Gastrocnemius medialis (tissue), 4 donors: ENCODE results near the gene FAM83C. TPM values are rescaled to one million over a fixed set of nuclear protein-coding genes. Genes with fewer than 3 reads are reported as not detected.
"Not testable (repeated sequence)": the region's sequence is repeated elsewhere in the genome, so short reads cannot be mapped to it uniquely, and the experiment has no call there.

Experiments
- ATAC-seq, 2 donors: fragments of 150-250 bp; one replicate each; pipeline ENCODE4 v1.9.1; 2016
- DNase-seq, 2 donors: peaks; one replicate each; pipeline ENCODE4 v3.0.0-alpha.2; 2019
- H3K27ac ChIP-seq, 4 donors: fragments of 200-600 bp; sonication (generic); 1 replicate in 1 of 4; 2 replicates in 3 of 4; pipeline ENCODE4 v1.5.1; 2016 to 2018; ENCODE audit warnings: mild to moderate bottlenecking in 2 of 4, moderate library complexity in 1 of 4
- H3K27me3 ChIP-seq, 3 donors: fragments of 200-600 bp; sonication (generic) in 2 of 3; 1 replicate in 1 of 3; 2 replicates in 2 of 3; pipeline versions ENCODE4 v1.5.1 to v1.6.0; 2016 to 2019; ENCODE audit warnings: mild to moderate bottlenecking in 1 of 3, moderate library complexity in 1 of 3
- H3K36me3 ChIP-seq, 2 donors: fragments of 200-600 bp; sonication (generic) in 1 of 2; one replicate each; pipeline ENCODE4 v1.5.1; 2017 to 2018
- H3K4me1 ChIP-seq, 2 donors: fragments of 200-600 bp; sonication (generic) in 1 of 2; one replicate each; pipeline ENCODE4 v1.5.1; 2016 to 2017; ENCODE audit warnings: mild to moderate bottlenecking in 2 of 2
- H3K4me3 ChIP-seq, 4 donors: fragments of 200-600 bp; sonication (generic) in 3 of 4; 1 replicate in 1 of 4; 2 replicates in 3 of 4; pipeline ENCODE4 v1.5.1; 2016 to 2019; ENCODE audit warnings: mild to moderate bottlenecking in 2 of 4
- H3K9me3 ChIP-seq, 3 donors: fragments of 200-600 bp; sonication (generic) in 2 of 3; 1 replicate in 1 of 3; 2 replicates in 2 of 3; pipeline ENCODE4 v1.5.1; 2016 to 2019
- POLR2A ChIP-seq, 2 donors: fragments of 450-650 bp; IDR thresholded peaks; one replicate each; pipeline ENCODE4 v1.6.1; 2017; ENCODE audit warnings: antibody characterized with exemption in 2 of 2, mild to moderate bottlenecking in 2 of 2, moderate library complexity in 2 of 2
- in situ Hi-C, 4 donors: fragments of 200-750 bp; cut with MboI; loops; one replicate each; pipeline versions ENCODE4 v1.15.0 to v1.8.0; 2017; ENCODE audit warnings: low sequenced_read_pairs in 4 of 4
- intact Hi-C: fragments of 100-400 bp; cut with DNase I; formaldehyde crosslinking; loops from one replicate; pipeline ENCODE4 v1.15.1; 2023; ENCODE audit warnings: low total_unique reads
- total RNA-seq, 4 donors: library from RNA; depleted of rRNA; stranded (reverse); fragments of >200 nt; gene quantifications; one replicate each; pipeline versions ENCODE4 v1.1.0 to v1.2.3, GENCODE V29; 2016
- TF ChIP-seq, protein P1 (sequence below), 5 experiments: fragments of 450-650 bp in 3 of 5; fragments of 200-600 bp in 2 of 5; sonication (generic) in 2 of 5; IDR thresholded peaks in 4 of 5; conservative IDR thresholded peaks in 1 of 5; 1 replicate in 4 of 5; 2 replicates in 1 of 5; pipeline ENCODE4 v1.5.1; 2016 to 2019; ENCODE audit warnings: antibody characterized with exemption in 5 of 5, mild to moderate bottlenecking in 3 of 5, moderate library complexity in 3 of 5

The FAM83C gene
- total RNA-seq, 4 donors from 2014 or later, result not detected

DNA sequence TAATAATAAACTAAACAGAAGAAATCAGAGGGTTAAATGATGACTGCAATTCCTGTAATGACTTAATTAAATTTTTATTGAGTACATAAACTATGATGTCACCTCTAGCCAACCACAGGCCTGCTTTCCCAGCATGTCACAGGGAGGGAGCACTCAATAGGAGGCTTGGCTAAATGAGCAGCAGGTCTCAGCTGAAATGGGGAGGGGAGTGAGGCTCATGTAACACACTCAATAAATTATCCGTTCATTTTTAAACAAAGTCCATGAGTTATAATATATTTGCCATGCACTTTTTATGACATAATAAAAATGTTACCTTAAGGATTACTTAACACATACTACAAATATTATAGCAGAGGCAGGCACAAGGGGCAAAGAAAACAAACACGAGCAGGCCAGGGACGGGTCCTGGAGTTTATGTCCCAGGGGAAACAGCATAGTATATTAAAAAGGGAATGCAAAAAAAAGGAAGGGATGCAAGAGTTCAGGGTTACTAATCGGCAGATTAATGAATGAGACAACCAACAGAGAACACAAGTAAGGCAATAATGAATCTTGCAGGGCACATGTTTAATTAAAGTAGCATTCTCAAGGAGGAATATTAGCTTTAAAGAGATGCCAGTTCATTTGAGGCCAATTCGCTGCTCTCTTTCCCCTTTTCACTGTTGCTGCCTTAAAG, 27.1 kb upstream of the FAM83C start:
- in situ Hi-C loops, result no loop called here
- intact Hi-C loops, result no loop called here
- ATAC-seq (no peak), DNase-seq (no peak)
- Histone ChIP-seq H3K36me3 (no peaks in the 10 kb centered on the region), H3K9me3 (no peaks in the 10 kb centered on the region), H3K27me3 (no peaks in the 10 kb centered on the region), H3K4me3 (no peak overlapping the region), H3K27ac (peak overlapping the region in 3 of 4 donors; percentile 69 to 72 (median 72)), H3K4me1 (peaks cover 11 to 28% of the 10 kb centered on the region in 2 donors)
- TF ChIP-seq POLR2A (IDR thresholded peaks at IDR 0.05), result no peak
- TF ChIP-seq, protein P1, sequence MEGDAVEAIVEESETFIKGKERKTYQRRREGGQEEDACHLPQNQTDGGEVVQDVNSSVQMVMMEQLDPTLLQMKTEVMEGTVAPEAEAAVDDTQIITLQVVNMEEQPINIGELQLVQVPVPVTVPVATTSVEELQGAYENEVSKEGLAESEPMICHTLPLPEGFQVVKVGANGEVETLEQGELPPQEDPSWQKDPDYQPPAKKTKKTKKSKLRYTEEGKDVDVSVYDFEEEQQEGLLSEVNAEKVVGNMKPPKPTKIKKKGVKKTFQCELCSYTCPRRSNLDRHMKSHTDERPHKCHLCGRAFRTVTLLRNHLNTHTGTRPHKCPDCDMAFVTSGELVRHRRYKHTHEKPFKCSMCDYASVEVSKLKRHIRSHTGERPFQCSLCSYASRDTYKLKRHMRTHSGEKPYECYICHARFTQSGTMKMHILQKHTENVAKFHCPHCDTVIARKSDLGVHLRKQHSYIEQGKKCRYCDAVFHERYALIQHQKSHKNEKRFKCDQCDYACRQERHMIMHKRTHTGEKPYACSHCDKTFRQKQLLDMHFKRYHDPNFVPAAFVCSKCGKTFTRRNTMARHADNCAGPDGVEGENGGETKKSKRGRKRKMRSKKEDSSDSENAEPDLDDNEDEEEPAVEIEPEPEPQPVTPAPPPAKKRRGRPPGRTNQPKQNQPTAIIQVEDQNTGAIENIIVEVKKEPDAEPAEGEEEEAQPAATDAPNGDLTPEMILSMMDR (IDR thresholded peaks at IDR 0.05 in 4 of 5, conservative IDR thresholded peaks at IDR 0.05 in 1 of 5), result no peak

GRCh38 chr20:35318502-35319157, 26.4 kb upstream of the FAM83C start:
- H3K9me3 ChIP-seq, result no peaks in the 10 kb centered on the region
- ATAC-seq (peak; percentile 90 to 96), DNase-seq (peak; percentile 58 to 80)
- H3K27ac ChIP-seq, result peak overlapping the region; percentile 58 to 72 (median 70)
- peaks cover 11 to 24% of the 10 kb centered on the region in 2 donors for H3K4me1 ChIP-seq
- H3K27me3 ChIP-seq, result no peaks in the 10 kb centered on the region
- no peaks in the 10 kb centered on the region for H3K36me3 ChIP-seq
- intact Hi-C loops, result no loop called here
- in situ Hi-C loops, result no loop called here
- H3K4me3 ChIP-seq, result no peak overlapping the region
- TF ChIP-seq POLR2A (IDR thresholded peaks at IDR 0.05), result peak in 1 of 2 donors; percentile 8
- TF ChIP-seq, protein P1 (IDR thresholded peaks at IDR 0.05 in 4 of 5, conservative IDR thresholded peaks at IDR 0.05 in 1 of 5), result no peak

DNA sequence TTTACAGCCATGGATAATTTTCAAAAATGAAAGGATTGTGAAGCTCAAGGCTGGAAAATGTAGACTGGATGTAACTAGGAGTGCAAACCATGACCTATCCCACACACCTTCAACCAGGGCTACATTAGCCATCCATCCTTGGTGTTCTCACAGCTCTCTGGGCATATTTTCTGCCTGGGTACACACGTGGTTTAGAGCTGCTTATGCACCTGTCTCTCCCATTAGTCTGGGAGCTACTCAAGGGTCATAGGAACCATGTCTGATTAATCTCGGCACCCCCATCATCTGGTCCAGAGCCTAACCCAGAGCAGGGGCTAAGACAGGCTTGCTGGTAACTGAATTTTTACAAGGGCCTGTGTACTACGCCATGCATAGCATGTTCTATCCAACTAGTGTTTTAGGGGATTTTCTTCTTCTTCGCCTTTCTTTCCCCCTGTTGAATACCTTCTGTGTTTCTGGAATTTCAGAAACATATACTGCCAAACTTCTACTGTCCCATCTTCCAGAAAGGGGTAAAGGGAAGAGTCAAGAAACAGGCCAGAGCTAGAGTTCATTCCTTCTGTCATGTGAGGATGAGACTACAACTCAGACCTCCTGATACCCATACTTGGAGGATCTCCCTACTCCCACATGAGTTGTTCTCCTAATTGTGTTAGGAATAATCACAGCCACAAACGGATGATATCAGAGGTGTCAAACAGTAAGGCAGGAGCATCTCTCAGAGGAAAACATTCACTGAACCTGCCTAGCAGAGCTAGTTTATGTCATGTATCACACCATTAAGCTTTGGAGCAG, 25.4 kb upstream of the FAM83C start:
- H3K4me1 ChIP-seq, result peaks cover 11 to 20% of the 10 kb centered on the region in 2 donors
- intact Hi-C loops, result no loop called here
- H3K27me3 ChIP-seq, result no peaks in the 10 kb centered on the region
- no peak overlapping the region for H3K4me3 ChIP-seq
- ATAC-seq, result no peak
- no peaks in the 10 kb centered on the region for H3K9me3 ChIP-seq
- DNase-seq, result no peak
- peak overlapping the region; percentile 58 to 72 (median 70) for H3K27ac ChIP-seq
- in situ Hi-C loops, result no loop called here
- no peak for TF ChIP-seq POLR2A (IDR thresholded peaks at IDR 0.05)
- TF ChIP-seq, protein P1 (IDR thresholded peaks at IDR 0.05 in 4 of 5, conservative IDR thresholded peaks at IDR 0.05 in 1 of 5), result no peak
- H3K36me3 ChIP-seq, result peaks cover 0 to 2% of the 10 kb centered on the region in 2 donors

DNA sequence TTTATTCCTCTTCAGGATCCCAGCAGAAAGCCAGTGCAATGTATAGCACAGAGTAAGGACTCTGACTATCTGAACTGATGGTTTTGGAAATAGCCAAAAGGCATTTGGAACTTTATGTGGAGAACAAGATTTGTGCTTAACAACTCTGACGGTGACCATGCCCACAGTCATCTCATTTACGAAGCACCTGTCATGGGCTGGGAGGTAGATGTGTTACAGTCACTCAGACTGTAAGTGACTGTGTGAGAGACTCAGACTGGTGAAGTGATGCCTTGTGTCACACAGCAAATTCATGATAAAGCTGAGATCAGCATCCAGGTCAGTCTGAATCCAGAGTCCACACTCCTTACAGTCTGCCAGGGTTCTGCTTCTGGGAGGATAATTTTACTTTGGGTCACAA, 23.9 kb upstream of the FAM83C start:
- peaks cover 0 to 7% of the 10 kb centered on the region in 2 donors for H3K36me3 ChIP-seq
- no peaks in the 10 kb centered on the region for H3K27me3 ChIP-seq
- TF ChIP-seq, protein P1 (IDR thresholded peaks at IDR 0.05 in 4 of 5, conservative IDR thresholded peaks at IDR 0.05 in 1 of 5), result no peak
- H3K9me3 ChIP-seq, result no peaks in the 10 kb centered on the region
- H3K4me1 ChIP-seq, result peaks cover 11 to 20% of the 10 kb centered on the region in 2 donors
- intact Hi-C loops, result no loop called here
- no peak for ATAC-seq
- H3K27ac ChIP-seq, result no peak overlapping the region
- in situ Hi-C loops, result no loop called here
- DNase-seq, result no peak
- no peak overlapping the region for H3K4me3 ChIP-seq

DNA sequence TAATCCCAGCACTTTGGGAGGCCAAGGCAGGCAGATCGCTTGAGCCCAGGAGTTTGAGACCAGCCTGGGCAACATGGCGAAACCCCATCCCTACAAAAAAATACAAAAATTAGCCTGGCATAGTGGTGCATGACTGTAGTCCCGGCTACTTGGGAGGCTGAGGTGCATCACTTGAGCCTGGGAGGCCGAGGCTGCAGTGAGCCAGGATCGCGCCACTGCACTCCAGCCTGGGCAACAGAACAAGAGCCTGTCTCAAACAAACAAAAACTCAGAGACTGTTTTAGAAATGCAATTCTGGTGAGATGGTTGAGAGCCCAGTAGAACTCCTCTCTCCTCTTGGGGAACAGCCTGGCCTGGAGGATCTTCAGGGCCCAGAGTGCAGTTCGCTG, 23.4 kb upstream of the FAM83C start:
- intact Hi-C loops, ATAC-seq, H3K4me3 ChIP-seq, in situ Hi-C loops, DNase-seq, H3K9me3 ChIP-seq, H3K27me3 ChIP-seq, H3K36me3 ChIP-seq, H3K27ac ChIP-seq: not testable (repeated sequence)
- peaks cover 11 to 20% of the 10 kb centered on the region in 2 donors for H3K4me1 ChIP-seq
